Measurements from ENCODE around the gene TMCC1.
"Not testable (repeated sequence)": the region's sequence is repeated elsewhere in the genome, so short reads cannot be mapped to it uniquely, and the experiment has no call there.

Gene TMCC1

GRCh38 chr3:129892486-129892856 lies 1.0 kb downstream of the TMCC1 start:
- peak; percentile 17 to 18 for DNase-seq

DNA sequence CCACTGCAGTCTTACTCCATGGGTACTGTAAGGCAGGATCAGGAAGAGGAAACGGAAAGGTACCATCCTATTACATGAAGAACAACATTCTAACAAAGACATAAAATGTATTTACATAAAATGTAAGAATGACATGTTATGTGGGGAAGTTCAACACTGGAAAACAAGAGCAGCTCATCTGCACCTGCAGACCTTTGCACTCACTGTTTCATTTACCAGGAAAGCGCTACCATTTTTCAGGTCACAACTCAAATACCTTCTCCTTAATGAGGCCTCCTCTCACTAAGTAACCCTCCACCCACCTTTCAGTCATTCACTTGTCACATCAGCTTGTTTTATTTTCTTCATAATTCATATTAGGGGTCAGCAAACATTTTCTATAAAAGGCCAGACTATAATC lies 2.6 kb downstream of the TMCC1 start:
- DNase-seq: no peak

DNA sequence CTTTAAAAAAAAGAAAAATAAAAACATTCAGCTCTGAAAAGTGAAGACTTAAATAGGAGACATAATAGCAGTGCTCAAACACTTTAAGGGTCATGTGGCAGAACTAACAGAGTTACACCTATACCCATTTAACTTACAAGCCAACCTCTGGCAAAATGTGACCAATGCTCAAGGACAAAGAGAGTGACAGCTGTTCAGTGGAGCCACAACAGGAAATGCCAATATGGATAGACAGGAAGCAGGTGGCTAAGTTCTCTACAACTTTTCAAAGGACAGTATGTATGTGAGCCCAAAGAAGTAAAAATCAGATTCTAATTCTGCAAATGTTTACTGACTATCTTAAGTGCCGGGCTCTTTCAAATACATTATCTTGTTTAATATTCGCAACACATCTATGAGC lies 3.4 kb downstream of the TMCC1 start:
- DNase-seq: no peak

- DNase-seq: no peak
Observed at GRCh38 chr3:129888771-129889170, 4.7 kb downstream of the TMCC1 start.

DNA sequence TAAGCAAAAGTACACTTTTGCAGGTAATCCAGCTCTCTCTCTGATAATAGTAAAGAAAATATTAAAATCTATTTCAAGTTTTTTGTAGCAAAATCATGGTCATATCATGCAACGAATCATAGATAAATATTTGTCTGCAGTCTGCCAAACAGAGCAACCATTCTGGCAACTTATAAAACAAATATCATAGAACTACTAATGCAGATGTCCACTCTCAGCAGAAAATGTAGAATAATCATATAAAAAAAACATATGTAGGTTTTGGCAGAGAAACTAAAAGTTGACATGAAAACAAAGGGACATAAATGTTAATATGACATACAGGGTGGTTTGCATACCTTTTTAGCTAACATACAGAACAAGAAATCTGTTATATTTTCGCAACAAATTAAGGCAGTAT lies 12.2 kb downstream of the TMCC1 start:
- no peak for DNase-seq

- no peak for DNase-seq
Observed at GRCh38 chr3:129878355-129878754, 15.2 kb downstream of the TMCC1 start.

DNA sequence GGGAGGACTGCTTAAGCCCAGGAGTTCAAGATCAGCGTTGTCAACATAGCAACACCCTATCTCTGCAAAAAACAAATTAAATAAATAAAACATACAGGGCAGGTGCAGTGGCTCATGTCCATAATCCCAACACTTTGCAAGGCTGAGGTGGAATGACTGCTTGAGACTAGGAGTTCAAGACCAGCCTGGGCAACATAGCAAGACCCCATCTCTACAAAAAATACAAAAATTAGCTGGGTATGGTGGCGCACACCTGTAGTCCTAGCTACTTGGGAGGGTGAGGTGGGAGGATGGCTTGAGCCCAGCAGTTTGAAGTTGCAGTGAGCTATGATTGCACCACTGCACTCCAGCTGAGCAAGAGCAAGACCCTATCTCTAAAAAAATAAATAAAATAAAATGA lies 19.0 kb downstream of the TMCC1 start:
- DNase-seq: not testable (repeated sequence)

- DNase-seq: no peak
Observed at GRCh38 chr3:129868912-129869311, 24.6 kb downstream of the TMCC1 start.

GRCh38 chr3:129867506-129868124 lies 25.9 kb downstream of the TMCC1 start:
- no peak for DNase-seq

DNA sequence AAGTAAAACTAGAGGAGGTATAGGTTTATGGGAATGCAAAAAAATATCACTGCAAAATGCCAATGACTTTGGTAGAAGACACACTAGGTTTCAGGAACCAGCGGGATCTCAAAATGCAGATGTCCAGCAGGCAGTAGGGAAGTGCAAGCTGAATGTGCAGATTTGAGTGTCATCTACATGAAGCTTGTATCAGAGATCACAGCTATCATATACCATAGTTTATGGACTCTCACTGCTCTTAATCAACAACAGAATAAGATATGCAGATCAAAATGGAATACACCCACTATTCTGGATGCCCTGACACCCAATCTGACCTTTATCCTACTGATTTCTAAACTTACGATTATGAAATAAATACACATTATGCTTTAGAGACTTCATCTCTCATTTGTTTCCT lies 27.7 kb downstream of the TMCC1 start:
- DNase-seq: no peak

DNA sequence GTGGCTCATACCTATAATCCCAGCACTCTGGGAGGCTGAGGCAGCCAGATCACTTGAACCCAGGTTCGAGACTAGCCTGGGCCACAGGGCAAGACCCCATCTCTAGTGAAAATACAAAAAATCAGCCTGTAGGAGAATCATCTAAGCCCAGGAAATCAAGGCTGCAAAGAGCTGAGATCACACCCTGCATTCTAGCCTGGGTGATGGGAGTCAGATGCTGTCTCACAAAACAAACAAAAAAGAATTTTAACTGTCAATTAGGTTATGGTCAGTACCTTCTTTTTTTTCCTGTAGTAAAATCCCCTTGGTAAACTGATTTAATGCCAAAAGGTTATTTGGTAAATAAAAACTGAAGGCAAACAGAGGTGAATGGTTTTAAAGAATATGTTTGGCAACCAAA lies 29.0 kb downstream of the TMCC1 start:
- no peak for DNase-seq

- DNase-seq: no peak
Observed at GRCh38 chr3:129859272-129859671, 34.2 kb downstream of the TMCC1 start.

DNA sequence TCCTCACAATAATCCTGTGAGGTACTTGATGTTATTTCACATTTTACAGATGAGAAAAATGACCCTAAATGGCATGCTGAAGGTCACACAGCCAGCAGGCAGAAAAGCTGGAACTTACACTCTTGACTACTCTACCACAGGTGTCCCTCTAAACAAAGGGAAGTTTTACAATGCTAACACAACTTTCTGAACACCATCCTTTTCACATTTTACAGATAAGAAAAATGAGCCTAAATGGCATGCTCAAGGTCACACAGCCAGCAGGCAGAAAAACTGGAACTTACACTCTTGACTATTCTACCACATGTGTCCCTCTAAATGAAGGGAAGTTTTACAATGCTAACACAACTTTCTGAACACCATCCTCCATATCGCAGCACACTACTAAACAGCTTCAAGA lies 35.6 kb downstream of the TMCC1 start:
- DNase-seq: no peak

GRCh38 chr3:129856790-129857189 lies 36.7 kb downstream of the TMCC1 start:
- not testable (repeated sequence) for DNase-seq

- DNase-seq: no peak
Observed at GRCh38 chr3:129855832-129856419, 37.6 kb downstream of the TMCC1 start.

DNA sequence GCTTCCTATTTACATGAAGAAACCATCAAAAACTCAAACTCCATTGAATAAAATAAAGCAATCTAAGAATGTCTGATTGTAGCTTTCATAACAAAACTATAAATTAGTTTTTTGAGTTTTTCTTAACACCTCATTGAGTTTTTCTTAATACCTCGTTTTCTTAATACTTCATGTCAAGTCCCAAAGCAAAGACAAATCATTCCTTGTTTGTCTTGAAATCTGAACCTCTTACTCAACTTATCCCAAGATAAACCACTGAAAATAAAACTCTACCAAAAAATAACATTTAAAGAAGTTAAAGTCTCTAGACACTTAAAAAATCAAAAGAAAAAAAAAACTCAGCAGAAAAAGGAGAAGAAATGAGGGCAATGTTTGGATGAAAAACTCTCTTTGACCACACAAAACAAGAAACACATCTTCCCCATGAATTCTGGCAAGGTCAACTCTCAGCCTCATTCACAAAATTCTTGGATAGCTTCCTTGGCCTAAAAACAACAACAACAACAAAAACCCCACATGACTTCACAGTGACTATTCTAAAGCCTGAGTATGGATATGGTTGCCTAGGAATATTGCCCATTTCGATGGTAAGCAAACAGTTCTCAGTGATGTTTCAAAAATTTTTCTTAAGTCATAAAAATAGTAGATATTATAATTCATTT lies 38.2 kb downstream of the TMCC1 start:
- no peak for DNase-seq

DNA sequence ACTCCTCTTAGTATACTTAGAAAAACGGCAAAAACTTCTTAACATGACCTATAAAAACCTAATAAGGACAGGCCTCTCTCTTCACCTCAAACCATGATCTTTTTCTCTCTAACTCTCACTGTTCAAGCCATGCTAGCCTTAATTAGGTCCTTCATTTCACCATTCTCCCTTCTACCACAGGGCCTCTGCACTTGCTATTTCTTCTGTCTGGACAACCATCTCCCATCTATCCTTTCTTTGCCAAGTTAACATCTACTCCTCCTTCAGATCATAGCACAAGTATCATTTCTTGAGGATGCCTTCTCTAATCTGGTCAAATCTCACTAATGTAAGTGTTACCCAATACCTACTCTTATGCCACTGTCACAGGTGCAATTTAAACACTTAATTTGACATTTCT lies 39.1 kb downstream of the TMCC1 start:
- no peak for DNase-seq

- no peak for DNase-seq
Observed at GRCh38 chr3:129845956-129846355, 47.6 kb downstream of the TMCC1 start.

- DNase-seq: no peak
Observed at GRCh38 chr3:129840707-129841360, 52.7 kb downstream of the TMCC1 start.

DNA sequence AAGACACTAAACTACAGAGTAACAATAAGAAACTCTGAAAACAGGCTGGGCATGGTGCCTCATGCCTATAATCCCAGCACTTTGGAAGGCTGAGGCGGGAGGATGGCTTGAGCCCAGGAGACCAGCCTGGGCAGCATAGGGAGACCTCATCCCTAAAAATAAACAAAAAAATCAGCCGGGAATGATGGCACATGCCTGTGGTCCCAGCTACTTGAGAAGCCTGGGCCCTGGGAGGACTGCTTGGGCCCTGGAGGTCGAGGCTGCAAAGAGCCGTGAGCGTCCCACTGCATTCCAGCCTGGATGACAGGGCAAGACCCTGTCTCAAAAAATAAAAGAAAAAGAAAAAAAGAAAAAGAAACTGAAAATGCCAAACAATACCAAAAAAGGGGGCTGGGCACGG lies 55.4 kb downstream of the TMCC1 start:
- DNase-seq: no peak

DNA sequence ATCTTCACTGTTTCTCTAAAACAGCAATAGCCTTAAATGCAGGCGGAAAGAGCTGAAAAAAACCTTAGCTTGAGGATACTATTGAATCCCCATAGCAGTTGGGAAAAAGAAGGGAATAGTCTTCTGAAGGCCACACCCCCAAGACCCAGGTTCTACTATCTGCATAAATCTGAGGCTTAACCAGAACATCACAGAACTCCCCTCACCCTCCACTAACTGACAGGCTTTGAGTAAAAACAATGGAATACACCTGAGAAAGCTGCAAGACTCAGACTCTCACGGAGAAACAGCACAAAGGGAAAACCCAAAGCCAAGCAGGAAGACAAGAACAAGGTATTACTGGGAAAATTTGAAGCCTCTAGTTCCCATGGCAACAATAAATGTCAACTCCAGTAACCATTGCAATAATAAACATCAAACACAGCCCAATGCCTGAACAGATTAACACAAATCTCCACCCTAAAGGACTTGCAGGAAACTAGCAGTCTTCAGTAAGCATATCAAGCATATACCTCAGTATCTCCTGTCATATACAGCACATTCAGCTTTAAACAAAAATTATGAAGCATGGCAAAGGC lies 56.4 kb downstream of the TMCC1 start:
- no peak for DNase-seq

DNA sequence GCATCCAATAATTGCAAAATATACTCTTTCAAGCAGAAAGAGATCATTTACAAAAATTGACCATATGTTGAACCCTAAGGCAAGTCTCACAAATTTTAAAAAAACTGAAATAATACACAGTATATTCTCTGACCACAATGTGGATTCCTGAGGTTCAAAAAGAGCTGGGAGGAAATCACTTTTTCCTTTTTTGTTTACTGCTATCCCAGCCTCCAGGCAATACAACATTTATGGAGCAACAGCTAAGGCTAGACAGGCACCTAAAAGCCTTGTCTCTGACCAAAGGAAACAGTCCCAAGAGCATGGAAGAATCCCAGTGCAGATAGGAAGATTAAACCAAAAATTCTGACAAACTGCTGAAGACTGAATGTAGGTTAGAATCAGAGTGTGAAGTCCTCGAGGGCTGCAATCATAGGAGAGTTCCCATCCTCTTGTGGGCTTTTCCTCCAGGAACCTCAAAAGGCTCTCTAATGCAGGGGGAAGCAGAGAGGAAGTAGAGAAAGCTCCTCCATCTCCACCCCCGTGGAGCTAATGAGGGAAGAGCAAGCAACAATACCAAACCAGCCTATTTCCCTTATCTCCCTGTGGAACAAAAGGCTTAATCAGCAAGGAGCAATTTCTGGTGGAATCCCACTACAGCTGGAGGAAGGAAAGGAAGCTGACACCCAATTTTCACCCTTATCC lies 57.0 kb downstream of the TMCC1 start:
- no peak for DNase-seq

DNA sequence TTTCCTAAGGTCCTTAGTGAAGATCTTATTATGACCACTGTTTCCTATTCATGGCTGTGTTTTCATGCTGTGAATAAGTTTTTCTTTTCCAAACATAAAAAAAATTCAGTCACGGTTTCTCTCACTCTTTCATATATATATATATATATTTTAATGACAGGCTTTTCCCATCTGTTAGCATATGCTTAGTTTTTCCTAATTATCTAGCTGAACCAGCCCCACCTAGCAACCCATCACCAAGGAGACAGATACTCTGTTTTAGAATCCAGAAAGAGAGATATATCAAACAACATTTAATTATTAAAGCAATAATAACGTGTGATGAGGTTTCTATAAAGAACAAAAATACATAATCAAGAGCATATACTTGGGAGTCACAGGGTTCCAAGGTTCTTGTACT lies 58.3 kb downstream of the TMCC1 start:
- no peak for DNase-seq
